Smooth muscle cell (in vitro differentiated cells): ENCODE measurements around the gene LRMDA. TPM values are rescaled to one million over a fixed set of nuclear protein-coding genes. Genes with fewer than 3 reads are reported as not detected.

Experiments
- DNase-seq: peaks from one replicate; lab custom pipeline; 2025; ENCODE audit not compliant: unreplicated experiment; lab: John Stamatoyannopoulos, UW
- H2AFZ ChIP-seq: fragments of 200-600 bp; sonication (generic); 2 replicates; pipeline ENCODE4 v1.6.0; 2016; ENCODE audit warnings: antibody characterized with exemption, low read depth, mild to moderate bottlenecking
- H3F3A ChIP-seq: fragments of 200-600 bp; sonication (generic); 2 replicates; pipeline ENCODE4 v1.6.0; 2017; ENCODE audit warnings: antibody characterized with exemption, low read depth
- H3K27ac ChIP-seq: fragments of 200-600 bp; sonication (generic); 2 replicates; pipeline ENCODE4 v1.5.1; 2016; ENCODE audit warnings: low read depth, mild to moderate bottlenecking
- H3K27me3 ChIP-seq: fragments of 200-600 bp; sonication (generic); 2 replicates; pipeline ENCODE4 v1.6.1; 2016; ENCODE audit warnings: low read depth, mild to moderate bottlenecking
- H3K36me3 ChIP-seq: fragments of 200-600 bp; sonication (generic); 2 replicates; pipeline ENCODE4 v1.5.1; 2016; ENCODE audit warnings: low read depth
- H3K4me1 ChIP-seq: fragments of 200-600 bp; sonication (generic); 2 replicates; pipeline ENCODE4 v1.5.1; 2016; ENCODE audit warnings: low read depth
- H3K4me2 ChIP-seq: fragments of 200-600 bp; sonication (generic); 2 replicates; pipeline ENCODE4 v1.6.0; 2016; ENCODE audit warnings: mild to moderate bottlenecking
- H3K4me3 ChIP-seq: fragments of 200-600 bp; sonication (generic); 2 replicates; pipeline ENCODE4 v1.5.1; 2016; ENCODE audit warnings: mild to moderate bottlenecking
- H3K79me2 ChIP-seq: fragments of 200-600 bp; sonication (generic); 2 replicates; pipeline ENCODE4 v1.6.0; 2016; ENCODE audit warnings: low read depth, mild to moderate bottlenecking
- H3K9ac ChIP-seq: fragments of 200-600 bp; sonication (generic); 2 replicates; pipeline ENCODE4 v1.6.0; 2016; ENCODE audit warnings: low read depth
- H3K9me3 ChIP-seq: fragments of 200-600 bp; sonication (generic); replicated peaks from 2 replicates; pipeline ENCODE4 v1.5.1; 2016; ENCODE audit warnings: low read depth
- H4K20me1 ChIP-seq: fragments of 200-600 bp; sonication (generic); 2 replicates; pipeline ENCODE4 v1.6.0; 2016; ENCODE audit warnings: low read depth
- CTCF ChIP-seq: fragments of 200-600 bp; sonication (generic); IDR thresholded peaks from 2 replicates; pipeline ENCODE4 v1.5.1; 2017; ENCODE audit warnings: borderline replicate concordance, mild to moderate bottlenecking, antibody characterized with exemption; ENCODE audit not compliant: insufficient read depth, poor library complexity, severe bottlenecking
- WGBS: methylation state at CpG from one replicate; pipeline ENCODE4 v1.1.7; 2016; ENCODE audit warnings: low lambda C conversion rate; 5-methylcytosine and 5-hydroxymethylcytosine counted together
- polyA plus RNA-seq: library from polyadenylated mRNA; unstranded; fragments of >200 nt; fragmentation: Nextera tagmentation; extraction: Ambion mirVana; gene quantifications from 2 replicates; pipeline ENCODE4 v1.2.1, GENCODE V29; 2016
- total RNA-seq: library from RNA; depleted of rRNA; stranded (reverse); fragments of >200 nt; gene quantifications from 2 replicates; pipeline ENCODE4 v1.2.3, GENCODE V29; 2014

The LRMDA gene
- total and polyA plus RNA-seq, 2 experiments from 2014 or later, result 1.5 to 1.6 TPM

- peaks cover 10% of the 10 kb centered on the region for H3K4me1 ChIP-seq
- H3K9ac ChIP-seq, result no peak overlapping the region
- TF ChIP-seq CTCF, result no peak
- no peaks in the 10 kb centered on the region for H4K20me1 ChIP-seq
- H3K27ac ChIP-seq, result no peak overlapping the region
- 67% methylated on average over 3 of the region's 3 CpGs for WGBS
- no peaks in the 10 kb centered on the region for H3K9me3 ChIP-seq
- H3K79me2 ChIP-seq, result no peaks in the 10 kb centered on the region
- no peak overlapping the region for H3K4me2 ChIP-seq
- no peak overlapping the region for H2AFZ ChIP-seq
- no peak overlapping the region for H3K4me3 ChIP-seq
- H3K27me3 ChIP-seq, result no peaks in the 10 kb centered on the region
- peaks cover 6% of the 10 kb centered on the region for H3F3A ChIP-seq
- DNase-seq, result no peak
- H3K36me3 ChIP-seq, result no peaks in the 10 kb centered on the region
Measured at GRCh38 chr10:76082232-76082631, 650.8 kb downstream of the LRMDA start.

- Histone ChIP-seq H3K79me2 (no peaks in the 10 kb centered on the region), H3K36me3 (no peaks in the 10 kb centered on the region), H4K20me1 (no peaks in the 10 kb centered on the region), H3K4me3 (no peak overlapping the region), H3K4me2 (no peak overlapping the region), H3K9me3 (no peaks in the 10 kb centered on the region), H3K9ac (no peak overlapping the region), H2AFZ (no peak overlapping the region), H3K27ac (no peak overlapping the region), H3F3A (peaks cover 6% of the 10 kb centered on the region), H3K4me1 (peaks cover 10% of the 10 kb centered on the region), H3K27me3 (no peaks in the 10 kb centered on the region)
- TF ChIP-seq CTCF, result no peak
- no peak for DNase-seq
- 53% methylated on average over 1 of the region's 1 CpG for WGBS
Measured at GRCh38 chr10:76082956-76083355, 651.5 kb downstream of the LRMDA start.

- WGBS, result 83% methylated on average over 8 of the region's 8 CpGs
- no peak overlapping the region for H3K4me2 ChIP-seq
- no peak overlapping the region for H3K4me3 ChIP-seq
Measured at GRCh38 chr10:76085002-76085816, 653.8 kb downstream of the LRMDA start.

More at GRCh38 chr10:76085002-76085816, 653.8 kb downstream of the LRMDA start:
- H3K9me3 ChIP-seq, result no peaks in the 10 kb centered on the region
- no peak for TF ChIP-seq CTCF
- peaks cover 6% of the 10 kb centered on the region for H3F3A ChIP-seq
- no peaks in the 10 kb centered on the region for H3K79me2 ChIP-seq
- H4K20me1 ChIP-seq, result no peaks in the 10 kb centered on the region
- peaks cover 10% of the 10 kb centered on the region for H3K4me1 ChIP-seq
- no peak overlapping the region for H2AFZ ChIP-seq
- no peak for DNase-seq
- no peak overlapping the region for H3K9ac ChIP-seq
- H3K36me3 ChIP-seq, result no peaks in the 10 kb centered on the region
- no peaks in the 10 kb centered on the region for H3K27me3 ChIP-seq
- no peak overlapping the region for H3K27ac ChIP-seq
